Measurements from ENCODE around the gene GNAZ. TPM values are rescaled to one million over a fixed set of nuclear protein-coding genes. Genes with fewer than 3 reads are reported as not detected.

Gene GNAZ
- total RNA-seq, 4 donors from 2014 or later = 4.1 to 16.2 (median 6.5) TPM

- TF ChIP-seq CTCF (IDR thresholded peaks at IDR 0.05; ENCODE audit: low read depth) = no peak
Observed at GRCh38 chr22:23144932-23145877, 74.9 kb downstream of the GNAZ start, which contains the start of gene RAB36. Gene RAB36, plus strand, starts transcription at chr22:23145477. Its CDS starts 1,140 bp downstream, at chr22:23146617.

GRCh38 chr22:23145878-23146470 lies 75.7 kb downstream of the GNAZ start:
- no peak for TF ChIP-seq CTCF (IDR thresholded peaks at IDR 0.05; ENCODE audit: low read depth)

- TF ChIP-seq CTCF (IDR thresholded peaks at IDR 0.05; ENCODE audit: low read depth) = no peak
Observed at GRCh38 chr22:23146478-23147205, 76.3 kb downstream of the GNAZ start.

GRCh38 chr22:23147617-23148387 lies 77.5 kb downstream of the GNAZ start:
- no peak for TF ChIP-seq CTCF (IDR thresholded peaks at IDR 0.05; ENCODE audit: low read depth)

GRCh38 chr22:23149743-23150238 lies 79.5 kb downstream of the GNAZ start:
- TF ChIP-seq CTCF (IDR thresholded peaks at IDR 0.05; ENCODE audit: low read depth) = no peak

- TF ChIP-seq CTCF (IDR thresholded peaks at IDR 0.05; ENCODE audit: low read depth) = no peak
Observed at GRCh38 chr22:23150762-23151161, 80.4 kb downstream of the GNAZ start.
